HT1080 (cell line): ENCODE data around the gene DGLUCY. TPM values are rescaled to one million over a fixed set of nuclear protein-coding genes. Genes with fewer than 3 reads are reported as not detected.
A peak's percentile ranks its signal among the peaks of the same experiment; 100 is the strongest.
"Not testable (repeated sequence)": the region's sequence is repeated elsewhere in the genome, so short reads cannot be mapped to it uniquely, and the experiment has no call there.

ENCODE experiments used
- DNase-seq: peaks from one replicate; pipeline ENCODE4 v3.0.0-alpha.2; 2015; ENCODE audit warnings: low read depth
- total RNA-seq: library from RNA; depleted of rRNA; stranded (reverse); fragments of >200 nt; shearing (Covaris generic); gene quantifications from 2 replicates; pipeline ENCODE4 v1.2.3, GENCODE V29; 2014

Gene DGLUCY
- total RNA-seq, 1 experiment from 2014 or later: 24.9 TPM

GRCh38 chr14:91164676-91165075, 50.8 kb downstream of the DGLUCY start:
- no peak for DNase-seq

DNA sequence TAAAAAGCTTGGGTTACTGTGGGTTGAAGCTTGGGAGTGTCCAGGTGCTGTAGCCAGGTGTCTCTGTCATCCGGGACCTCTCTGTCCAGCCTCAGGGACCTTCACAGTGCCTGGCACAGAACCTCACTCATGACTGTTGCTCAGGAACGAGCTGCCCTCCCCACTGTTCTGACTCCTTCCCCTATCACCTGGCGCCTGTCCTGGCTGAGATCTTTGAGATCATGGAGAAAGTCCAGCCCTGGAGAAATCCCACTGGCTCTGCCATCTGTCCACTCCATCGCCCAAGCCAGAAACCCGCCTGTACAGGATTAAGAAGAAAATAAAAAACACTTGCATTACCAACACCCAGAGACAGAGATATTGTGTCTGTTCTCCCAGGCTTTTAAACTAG, 53.5 kb downstream of the DGLUCY start:
- DNase-seq: no peak

GRCh38 chr14:91169951-91170350, 56.1 kb downstream of the DGLUCY start:
- no peak for DNase-seq

- DNase-seq: no peak
Observed at GRCh38 chr14:91170504-91171121, 56.7 kb downstream of the DGLUCY start.

- DNase-seq: no peak
Observed at GRCh38 chr14:91171291-91171690, 57.4 kb downstream of the DGLUCY start.

- peak; percentile 59 for DNase-seq
Observed at GRCh38 chr14:91173221-91173670, 59.4 kb downstream of the DGLUCY start.

DNA sequence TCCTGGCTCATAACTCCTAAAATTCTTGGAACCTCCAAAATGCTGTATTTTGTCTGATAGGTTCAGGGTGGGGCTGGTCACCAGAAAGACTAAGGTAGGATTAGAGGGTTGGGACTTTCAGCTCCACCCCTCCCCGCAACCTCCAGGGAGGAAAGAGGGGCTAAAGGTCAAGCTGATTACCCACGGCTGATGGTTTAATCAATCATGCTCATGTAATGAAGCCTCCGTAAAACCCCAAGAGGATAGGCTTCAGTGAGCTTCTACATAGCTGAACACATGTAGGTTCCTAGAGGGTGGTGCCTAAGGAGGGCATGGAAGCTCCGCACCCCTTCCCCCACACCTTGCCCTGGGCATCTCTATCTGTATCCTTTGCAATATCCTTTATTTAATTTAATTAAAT, 60.0 kb downstream of the DGLUCY start:
- DNase-seq: no peak

GRCh38 chr14:91175291-91176201, 61.7 kb downstream of the DGLUCY start:
- no peak for DNase-seq

DNA sequence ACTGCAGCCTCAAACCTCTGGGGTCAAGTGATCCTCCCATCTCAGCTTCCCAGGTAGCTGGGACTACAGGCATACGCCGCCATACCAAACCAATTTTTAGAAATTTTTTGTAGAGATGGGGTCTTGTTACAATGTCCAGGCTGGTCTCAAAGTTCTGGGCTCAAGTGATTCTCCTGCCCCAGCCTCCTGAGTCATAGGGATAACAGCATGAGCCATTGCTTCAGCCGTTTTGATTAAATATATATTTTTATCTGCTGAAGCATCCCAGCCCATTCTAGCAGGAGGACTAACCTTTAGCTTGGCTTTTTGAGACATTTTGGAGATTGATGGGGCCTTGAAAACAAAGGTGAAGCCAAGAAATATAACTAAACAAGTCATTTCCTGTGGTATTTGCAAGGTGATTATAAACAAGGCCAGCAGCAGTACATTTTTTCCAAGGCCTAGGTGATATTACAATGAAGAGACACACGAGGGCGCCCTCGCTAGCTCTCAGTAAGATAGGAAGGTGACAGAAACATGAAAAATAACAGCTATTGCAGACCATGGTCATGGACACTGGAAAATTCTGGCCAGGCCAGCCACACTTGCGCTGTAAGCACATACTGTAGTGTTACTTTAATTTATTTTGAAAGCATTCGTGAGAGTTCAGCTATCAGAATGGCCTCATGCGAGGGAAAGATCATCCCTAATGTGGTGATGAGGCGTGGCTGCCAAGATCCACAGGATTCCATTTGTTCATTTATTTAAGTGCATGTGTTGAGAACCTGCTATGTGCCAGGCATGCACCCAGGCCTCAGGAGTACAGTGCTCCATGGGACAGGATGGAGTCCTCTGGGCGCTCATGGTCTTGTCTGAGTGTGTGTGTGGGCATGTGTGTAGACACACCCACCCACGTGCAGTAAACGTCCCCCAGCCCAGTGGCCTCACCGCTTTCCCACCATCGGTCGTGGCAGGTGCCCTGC, 63.5 kb downstream of the DGLUCY start:
- peak; percentile 83 for DNase-seq

DNA sequence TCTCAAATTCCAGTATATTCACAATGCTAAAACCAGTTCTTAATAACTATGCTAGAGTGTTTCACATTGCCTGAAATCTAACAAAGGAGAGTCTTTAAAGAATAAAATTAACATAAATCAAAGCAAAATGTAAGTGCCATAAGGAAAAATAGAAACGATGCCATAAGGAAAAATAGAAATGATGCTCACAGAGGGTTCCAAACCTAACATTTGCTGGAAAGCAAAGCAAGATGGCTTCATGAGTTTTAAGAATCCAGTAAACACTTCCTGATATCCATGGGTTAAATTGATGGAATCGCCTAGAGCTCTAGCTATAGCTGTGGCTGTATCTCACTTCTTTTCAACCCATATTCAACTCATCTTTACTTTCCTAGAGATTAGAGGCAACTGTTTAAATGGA, 66.7 kb downstream of the DGLUCY start:
- no peak for DNase-seq

DNA sequence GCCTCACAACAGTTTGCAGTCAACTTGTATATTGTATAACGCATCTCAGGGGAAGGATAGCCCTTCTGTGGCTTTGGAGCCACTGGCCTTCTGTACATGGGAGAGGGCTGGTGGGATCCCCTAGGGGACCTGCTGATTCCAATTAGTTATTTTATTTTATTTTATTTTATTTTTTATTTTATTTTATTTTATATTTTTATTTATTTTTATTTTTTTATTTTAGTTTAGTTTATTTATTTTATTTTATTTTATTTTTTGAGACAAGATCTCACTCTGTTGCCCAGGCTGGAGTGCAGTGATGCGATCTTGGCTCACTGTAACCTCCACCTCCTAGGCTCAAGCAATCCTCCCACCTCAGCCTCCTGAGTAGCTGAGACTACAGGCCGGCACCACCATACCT, 68.9 kb downstream of the DGLUCY start:
- DNase-seq: not testable (repeated sequence)

DNA sequence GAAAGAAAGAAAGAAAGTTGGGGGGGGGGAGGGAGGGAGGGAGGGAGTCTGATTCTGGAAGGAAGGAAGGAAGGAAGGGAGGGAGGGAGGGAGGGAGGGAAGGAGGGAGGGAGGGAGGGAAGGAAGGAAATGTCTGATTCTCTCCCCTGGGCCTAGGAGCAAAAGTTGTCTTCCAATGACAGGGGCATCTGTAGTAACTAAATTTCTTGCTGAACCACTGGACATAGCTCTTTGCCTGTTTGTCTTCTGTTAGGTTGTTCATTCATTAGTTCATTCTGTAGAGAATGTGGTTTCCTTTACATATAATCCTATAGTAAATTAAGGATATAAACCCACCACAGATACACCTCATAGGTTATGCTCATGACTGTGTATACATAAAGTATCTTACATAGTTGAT, 70.7 kb downstream of the DGLUCY start:
- no peak for DNase-seq

- DNase-seq: no peak
Observed at GRCh38 chr14:91185721-91186120, 71.8 kb downstream of the DGLUCY start.

DNA sequence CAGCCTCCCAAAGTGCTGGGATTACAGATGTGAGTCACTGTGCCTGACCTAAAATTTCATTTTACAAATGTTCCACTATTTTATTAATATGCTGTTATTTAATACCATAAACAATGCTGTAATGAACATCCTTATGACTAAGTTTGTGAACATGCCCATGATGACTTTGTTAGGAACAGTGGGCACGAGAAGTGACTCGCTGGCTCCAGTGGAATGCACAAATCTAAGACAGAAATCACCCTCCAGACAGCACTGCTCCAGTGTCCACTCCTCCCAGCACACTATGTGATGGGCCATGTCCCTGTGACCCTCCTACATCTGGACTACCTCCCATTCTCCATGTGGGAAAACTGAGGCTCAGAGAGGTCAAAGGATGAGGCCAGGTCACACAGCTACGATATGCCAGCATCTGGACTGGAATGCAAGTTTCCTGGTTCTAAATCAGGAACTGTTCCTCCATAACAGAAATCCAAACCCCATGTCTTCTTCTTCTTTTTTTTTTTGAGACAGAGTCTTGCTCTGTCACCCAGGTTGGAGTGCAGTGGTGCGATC, 72.7 kb downstream of the DGLUCY start:
- DNase-seq: peak; percentile 26

DNA sequence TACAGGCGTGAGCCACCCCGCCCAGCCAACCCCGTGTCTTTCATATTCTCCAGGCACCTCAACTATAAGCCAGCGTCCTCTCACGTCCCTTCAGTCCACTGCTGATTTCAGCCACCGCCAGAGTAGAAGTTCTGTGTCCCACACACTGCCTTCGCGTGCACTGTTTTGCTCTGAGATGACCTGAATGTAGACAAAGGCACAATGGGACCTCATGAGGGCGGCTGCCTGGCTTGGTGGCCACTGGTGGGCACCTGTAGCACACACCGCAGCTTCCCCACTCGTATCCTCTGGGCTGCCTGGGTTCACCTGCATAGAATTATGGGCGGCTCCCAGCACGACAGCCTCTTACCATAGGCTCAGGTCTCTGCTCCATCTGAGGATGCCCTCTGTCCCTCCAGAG, 73.4 kb downstream of the DGLUCY start:
- no peak for DNase-seq

DNA sequence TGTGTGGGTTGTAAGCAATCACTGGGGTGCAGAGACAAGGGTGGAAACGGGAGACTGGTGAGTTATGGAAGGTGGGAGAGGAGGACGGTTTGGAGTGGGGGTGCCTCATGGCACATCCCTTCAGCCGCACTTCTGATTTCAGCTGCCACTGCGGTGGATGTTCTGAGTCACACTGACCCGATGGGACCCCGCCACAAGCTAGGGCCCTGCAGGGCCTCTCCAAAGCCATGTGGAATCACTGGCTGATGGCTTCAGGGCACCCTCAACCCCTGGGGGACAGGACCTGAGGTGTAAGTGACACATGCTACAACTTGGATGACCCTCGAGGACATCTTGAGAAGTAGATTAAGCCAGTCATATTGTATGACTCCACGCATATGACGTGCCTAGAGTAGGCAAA, 77.0 kb downstream of the DGLUCY start:
- DNase-seq: no peak

DNA sequence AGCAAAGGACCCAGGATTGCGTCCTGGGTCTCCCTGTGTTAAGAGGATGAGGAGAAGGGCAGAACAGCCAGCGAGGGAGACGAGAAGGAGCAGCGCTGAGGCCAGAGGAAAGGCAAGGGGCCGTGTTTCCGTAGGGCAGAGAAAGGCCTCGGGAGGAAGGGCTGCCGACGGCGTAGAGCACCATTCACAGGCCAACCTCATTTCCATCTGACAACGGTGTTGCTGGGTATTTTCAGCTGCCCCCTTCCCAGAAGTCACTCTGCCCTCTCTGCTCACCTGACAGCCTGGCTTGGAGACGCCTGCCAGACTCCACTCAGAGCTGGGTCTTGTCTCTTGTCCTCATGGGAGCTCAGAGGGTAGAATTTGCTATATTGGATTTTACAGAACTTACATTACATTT, 79.2 kb downstream of the DGLUCY start:
- DNase-seq: no peak

- no peak for DNase-seq
Observed at GRCh38 chr14:91195881-91196280, 82.0 kb downstream of the DGLUCY start.

DNA sequence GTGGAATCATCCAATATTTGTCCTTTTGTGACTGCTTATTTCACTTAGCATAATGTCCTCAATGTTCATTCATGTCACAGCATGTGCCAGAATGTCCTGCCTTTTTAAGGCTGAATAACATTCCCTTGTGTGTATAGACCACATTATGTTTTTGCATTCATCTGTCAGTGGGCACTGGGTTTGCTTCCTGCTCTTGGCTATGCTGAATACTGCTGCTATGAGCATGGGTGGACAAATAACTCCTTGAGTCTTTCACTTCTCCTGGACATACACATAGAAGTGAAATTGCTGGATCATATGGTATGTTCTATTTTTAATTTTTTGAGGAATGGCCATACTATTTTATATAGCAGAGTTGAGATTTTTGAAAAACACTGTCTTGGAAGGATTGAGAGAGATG, 83.8 kb downstream of the DGLUCY start:
- DNase-seq: no peak

- DNase-seq: not testable (repeated sequence)
Observed at GRCh38 chr14:91200802-91201201, 86.9 kb downstream of the DGLUCY start.

DNA sequence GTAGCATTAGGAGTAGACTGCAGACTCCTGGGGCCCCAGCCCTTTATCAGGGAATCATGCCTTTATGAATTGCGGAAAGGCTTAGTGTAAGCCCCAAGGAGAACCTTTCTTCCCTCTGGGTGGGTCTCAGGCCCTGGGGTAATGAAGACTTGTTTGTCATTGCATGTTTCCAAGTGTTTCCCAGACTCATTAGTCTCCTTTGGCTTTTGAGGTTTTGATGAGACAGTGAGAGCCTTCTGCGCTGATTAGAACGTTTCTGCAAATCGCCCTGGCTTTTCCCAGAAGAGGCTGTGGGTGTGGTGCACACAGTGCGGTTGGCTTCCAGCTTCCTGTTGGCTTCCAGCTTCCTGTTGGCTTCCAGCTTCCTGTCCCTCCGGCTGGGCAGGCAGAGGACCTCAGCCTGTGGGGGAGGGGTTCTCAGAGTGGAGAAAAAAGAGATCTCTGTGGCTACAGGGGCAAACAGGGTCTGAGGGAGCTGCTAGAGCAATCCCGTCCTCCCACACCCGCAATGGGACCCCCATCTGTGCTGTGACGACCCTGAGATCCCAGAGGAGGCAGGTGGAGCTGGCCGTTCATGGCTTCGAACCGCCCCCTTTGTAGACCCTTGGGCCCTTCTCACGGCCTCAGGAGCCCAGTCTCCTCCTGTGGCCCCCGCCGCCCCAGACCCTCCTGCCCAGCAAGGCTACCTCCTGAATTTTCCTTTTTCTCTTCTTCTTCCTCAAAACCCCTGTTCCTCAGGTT, 88.5 kb downstream of the DGLUCY start:
- peak; percentile 89 for DNase-seq
